A204.1 (cell line): ENCODE results near the gene OARD1.
"Not testable (repeated sequence)": the region's sequence is repeated elsewhere in the genome, so short reads cannot be mapped to it uniquely, and the experiment has no call there.

ENCODE experiments used
- FAIRE-seq: peaks from 2 replicates; lab custom pipeline; 2012; peaks lifted over from hg19 to GRCh38; lab: Jason Lieb, UNC

The OARD1 gene

DNA sequence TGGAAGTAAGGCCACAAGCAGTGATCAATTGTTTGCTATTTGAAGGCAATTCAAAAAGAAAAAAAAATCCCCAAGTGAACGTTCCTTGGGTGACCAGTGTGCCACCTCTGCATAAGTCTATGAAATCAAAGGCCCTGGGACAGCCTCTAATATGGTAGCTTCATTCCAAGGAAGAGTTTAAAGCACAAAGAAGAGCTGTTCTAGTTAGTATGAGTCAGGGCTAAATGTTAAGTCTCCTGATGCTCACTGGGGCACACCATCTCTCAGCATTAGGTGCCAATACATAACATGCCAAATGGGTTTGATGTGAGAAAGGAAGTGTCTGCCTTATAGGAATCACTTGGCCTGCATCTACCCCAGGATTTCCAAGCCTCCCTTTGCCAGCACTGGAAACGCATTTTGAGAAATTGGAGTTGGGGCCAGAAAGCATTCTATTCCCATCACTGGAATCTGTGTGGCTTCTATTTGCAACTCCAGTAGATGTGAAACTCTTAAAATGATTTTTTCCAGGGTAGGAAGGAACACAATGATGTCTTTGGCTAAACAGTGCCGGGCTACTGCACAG lies 46.1 kb downstream of the OARD1 start:
- FAIRE-seq, result no peak

DNA sequence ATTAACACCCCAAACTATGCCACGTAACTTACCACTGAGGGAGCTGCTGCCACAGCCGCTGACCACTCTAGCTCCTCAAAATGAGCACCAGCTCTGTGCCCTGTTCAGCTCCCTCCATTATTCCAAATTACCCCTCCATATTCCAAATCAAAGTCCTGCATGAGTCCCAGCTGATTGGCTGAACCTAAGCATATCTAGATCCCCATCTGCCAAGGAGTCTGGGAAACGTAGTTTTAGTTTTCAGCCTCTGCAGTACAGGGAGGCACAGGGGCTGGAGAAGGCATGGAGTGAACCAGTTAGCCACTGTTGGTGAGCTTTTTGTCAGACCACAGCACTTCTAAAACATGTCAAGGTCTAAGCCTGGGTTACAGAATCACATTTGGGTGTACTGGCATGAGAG lies 49.0 kb downstream of the OARD1 start:
- no peak for FAIRE-seq

DNA sequence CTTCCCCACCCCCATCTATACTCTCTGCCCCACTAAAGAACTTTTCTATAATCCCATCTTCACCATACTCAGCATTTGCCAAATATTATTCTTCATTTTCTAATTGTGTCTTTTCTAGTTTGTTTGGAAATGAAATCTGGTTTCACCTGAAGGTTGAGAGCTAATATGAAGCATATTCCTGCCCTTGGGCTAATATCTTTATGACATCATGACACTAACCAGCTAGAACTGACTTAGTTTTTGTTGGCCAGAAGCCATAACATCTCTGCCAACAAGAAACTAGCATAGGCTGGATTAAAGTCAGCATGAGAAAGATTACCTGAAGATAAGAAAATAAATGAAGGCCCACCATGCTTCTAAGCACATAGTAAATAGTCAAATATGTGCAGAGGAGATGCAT lies 49.9 kb downstream of the OARD1 start:
- FAIRE-seq, result no peak

DNA sequence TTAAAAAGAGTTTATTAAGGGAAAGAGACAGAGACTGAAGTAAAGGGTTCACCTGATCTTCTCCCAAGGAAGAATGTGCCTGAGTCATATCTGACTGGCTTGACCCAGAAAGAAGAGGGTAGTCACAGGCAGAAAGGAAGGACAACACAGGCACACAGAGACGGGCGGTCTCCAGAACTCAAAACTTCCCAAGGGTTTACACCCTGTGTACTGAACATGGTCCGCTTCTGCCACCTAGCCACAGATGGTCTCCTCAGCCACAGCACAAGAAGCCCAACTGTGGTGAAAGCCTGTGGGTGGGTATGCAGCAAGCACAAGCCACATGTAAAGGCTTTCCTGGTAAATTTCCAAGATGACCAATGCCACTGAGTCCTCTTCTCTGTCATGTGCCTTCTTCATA lies 50.3 kb downstream of the OARD1 start:
- FAIRE-seq, result no peak

DNA sequence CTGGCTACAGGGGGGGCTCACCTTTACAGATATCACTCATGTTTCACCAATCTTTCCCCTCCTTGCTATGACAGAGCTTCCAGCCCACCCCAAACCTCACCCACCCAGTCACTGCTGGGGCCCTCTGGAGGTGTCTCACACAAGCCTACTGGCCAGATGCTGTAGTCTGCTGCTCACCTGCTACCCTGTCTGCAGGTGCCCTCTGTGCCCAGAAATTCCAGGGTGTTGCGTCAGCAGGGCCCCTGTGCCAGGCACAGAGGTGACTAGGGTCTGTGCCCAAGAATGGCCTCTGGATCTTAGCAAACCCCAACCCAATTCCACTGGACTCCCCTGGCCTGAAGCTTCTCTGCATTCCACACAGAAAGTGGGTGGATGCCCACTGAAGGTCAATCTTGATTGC lies 54.5 kb downstream of the OARD1 start:
- FAIRE-seq, result no peak

DNA sequence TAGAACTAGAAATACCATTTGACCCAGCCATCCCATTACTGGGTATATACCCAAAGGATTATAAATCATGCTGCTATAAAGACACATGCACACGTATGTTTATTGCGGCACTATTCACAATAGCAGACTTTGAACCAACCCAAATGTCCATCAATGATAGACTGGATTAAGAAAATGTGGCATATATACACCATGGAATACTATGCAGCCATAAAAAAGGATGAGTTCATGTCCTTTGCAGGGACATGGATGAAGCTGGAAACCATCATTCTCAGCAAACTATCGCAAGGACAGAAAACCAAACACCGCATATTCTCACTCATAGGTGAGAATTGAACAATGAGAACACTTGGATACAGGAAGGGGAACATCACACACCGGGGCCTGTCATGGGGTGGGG lies 56.3 kb downstream of the OARD1 start:
- FAIRE-seq, result not testable (repeated sequence)

DNA sequence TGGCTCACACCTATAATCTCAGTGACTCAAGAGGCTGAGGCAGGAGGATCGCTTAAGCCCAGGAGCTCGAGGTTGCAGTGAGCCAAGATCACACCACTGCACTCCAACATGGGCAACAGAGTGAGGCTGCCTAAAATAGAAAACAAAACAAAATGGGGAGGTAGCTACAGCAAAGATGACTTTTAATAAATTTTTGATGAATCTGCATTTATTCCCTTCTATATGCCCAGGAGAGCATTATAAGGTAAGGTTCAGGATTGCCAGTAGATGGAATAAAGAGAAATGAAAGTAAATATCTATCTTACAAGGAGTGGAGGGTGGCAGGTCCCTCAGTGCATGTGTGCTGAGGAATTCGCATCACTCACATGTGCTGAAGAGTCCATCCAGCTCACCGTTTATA lies 57.4 kb downstream of the OARD1 start:
- FAIRE-seq, result no peak
